Measurements from ENCODE around the gene EYA2.
A peak's percentile ranks its signal among the peaks of the same experiment; 100 is the strongest.
"Not testable (repeated sequence)": the region's sequence is repeated elsewhere in the genome, so short reads cannot be mapped to it uniquely, and the experiment has no call there.

Gene EYA2

DNA sequence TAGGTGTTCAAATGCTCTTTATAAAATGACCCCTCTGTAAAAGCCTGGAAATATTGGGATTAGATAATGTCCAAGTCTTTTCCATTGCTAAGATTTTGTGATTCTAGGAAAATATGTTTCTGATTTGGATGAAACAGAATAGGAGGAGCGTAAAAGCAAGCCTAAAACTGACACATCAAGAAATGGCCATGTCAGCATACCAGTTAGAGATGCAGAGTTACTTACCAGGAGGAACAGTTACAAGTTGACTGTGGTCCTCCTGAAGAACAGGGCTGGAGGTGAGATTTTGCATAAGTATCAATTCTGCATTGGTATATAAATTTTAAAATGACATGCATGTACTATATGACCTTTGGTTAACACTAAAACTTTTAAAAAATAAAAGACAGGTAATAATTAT is 35.3 kb downstream of the EYA2 start:
- TF ChIP-seq, protein P1, sequence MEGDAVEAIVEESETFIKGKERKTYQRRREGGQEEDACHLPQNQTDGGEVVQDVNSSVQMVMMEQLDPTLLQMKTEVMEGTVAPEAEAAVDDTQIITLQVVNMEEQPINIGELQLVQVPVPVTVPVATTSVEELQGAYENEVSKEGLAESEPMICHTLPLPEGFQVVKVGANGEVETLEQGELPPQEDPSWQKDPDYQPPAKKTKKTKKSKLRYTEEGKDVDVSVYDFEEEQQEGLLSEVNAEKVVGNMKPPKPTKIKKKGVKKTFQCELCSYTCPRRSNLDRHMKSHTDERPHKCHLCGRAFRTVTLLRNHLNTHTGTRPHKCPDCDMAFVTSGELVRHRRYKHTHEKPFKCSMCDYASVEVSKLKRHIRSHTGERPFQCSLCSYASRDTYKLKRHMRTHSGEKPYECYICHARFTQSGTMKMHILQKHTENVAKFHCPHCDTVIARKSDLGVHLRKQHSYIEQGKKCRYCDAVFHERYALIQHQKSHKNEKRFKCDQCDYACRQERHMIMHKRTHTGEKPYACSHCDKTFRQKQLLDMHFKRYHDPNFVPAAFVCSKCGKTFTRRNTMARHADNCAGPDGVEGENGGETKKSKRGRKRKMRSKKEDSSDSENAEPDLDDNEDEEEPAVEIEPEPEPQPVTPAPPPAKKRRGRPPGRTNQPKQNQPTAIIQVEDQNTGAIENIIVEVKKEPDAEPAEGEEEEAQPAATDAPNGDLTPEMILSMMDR (IDR thresholded peaks at IDR 0.05; ENCODE audit: insufficient read depth, missing control alignments) = no peak
- no peak for FAIRE-seq
- DNase-seq (ENCODE audit: insufficient read length, low spot score) = no peak

DNA sequence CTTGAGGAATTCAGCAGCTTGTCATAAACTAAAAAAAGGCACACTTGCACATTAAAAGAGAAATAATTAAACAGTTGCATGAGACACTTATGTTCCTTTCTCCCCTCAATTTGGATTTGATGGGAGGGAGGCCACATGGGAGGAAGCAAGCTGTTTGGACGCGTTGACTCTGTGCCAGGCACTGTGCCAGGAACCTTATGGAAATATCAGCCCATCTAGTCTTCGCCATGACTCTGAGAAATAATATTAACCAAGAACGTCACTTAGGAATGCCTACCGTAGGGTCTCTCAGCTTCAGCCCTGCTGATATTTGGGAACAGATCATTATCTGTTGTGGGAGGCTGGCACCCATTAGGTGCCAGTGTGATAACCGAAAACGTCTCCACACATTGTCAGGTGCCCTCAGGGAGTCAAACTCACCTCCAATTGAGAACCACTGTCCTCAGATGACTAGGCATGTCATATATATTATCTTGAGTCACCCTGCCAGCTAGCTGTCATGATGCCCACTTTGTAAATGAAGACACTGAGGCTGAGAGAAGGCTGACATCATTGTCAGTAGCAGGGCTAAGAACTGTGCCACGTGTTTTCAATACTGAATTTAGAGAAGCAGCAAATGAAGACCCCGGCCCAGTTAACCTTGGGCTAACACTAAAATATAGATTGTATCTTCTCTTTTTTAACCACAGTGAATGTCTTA is 36.1 kb downstream of the EYA2 start:
- DNase-seq (ENCODE audit: insufficient read length, low spot score) (no peak), FAIRE-seq (peak; percentile 25)
- TF ChIP-seq, protein P1 (IDR thresholded peaks at IDR 0.05; ENCODE audit: insufficient read depth, missing control alignments) = no peak

DNA sequence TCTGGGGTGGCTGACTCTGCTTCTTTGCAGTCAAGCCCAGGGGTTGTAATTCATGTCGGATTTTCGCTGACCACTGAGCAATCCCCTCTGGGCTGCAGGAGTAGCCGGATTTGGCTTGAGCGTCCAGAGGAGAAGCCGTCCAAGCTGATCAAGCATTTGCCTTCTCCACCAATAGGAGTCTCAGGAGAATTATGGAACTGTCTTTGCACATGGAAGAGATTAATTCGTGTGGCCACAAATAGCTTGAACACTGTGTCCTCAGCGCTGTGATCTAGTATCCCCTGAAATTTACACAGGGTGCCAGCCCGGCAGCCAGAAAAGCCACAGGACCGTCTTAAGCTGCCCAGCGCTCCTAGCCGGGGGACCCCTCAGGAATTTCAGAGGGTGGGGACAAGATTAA is 37.1 kb downstream of the EYA2 start:
- peak; percentile 55 for FAIRE-seq

DNA sequence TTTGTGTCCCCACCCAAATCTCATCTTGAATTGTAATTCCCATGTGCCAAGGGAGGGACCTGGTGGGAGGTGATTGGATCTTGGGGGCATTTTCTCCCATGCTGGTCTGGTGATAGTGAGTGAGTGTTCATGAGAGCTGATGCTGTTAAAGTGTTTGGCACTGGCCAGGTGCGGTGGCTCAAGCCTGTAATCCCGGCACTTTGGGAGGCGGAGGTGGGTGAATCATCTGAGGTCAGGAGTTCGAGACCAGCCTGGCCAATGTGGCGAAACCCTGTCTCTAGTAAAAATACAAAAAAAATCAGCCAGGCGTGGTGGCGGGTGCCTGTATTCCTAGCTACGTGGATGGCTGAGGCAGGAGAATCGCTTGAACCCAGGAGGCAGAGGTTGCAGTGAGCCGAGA is 37.8 kb downstream of the EYA2 start:
- not testable (repeated sequence) for FAIRE-seq; DNase-seq (ENCODE audit: insufficient read length, low spot score)

More for the DNA sequence above, 37.1 kb downstream of the EYA2 start:
- DNase-seq (ENCODE audit: insufficient read length, low spot score) = no peak
- TF ChIP-seq, protein P1 (IDR thresholded peaks at IDR 0.05; ENCODE audit: insufficient read depth, missing control alignments) = peak; percentile 5

DNA sequence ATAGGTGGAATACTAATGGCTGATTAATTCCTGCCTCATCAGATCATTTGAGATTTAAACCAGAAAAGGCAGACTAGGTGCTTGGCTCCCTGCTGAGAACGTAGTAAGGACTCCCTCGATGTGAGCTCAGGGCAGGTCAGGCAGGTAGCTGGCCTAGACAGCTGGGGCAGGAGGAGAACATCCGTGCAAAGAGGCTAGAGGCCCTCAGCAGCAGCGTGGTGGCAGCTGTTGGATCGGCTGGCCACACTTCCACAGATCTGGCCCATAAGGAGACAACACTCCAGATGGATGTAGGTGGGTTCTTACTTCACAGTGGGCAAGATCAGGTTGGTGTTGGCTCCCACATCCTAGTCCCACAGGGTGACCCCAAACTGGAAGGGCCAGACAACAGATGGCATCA is 38.5 kb downstream of the EYA2 start:
- TF ChIP-seq, protein P1 (IDR thresholded peaks at IDR 0.05; ENCODE audit: insufficient read depth, missing control alignments) = no peak
- no peak for FAIRE-seq
- no peak for DNase-seq (ENCODE audit: insufficient read length, low spot score)

DNA sequence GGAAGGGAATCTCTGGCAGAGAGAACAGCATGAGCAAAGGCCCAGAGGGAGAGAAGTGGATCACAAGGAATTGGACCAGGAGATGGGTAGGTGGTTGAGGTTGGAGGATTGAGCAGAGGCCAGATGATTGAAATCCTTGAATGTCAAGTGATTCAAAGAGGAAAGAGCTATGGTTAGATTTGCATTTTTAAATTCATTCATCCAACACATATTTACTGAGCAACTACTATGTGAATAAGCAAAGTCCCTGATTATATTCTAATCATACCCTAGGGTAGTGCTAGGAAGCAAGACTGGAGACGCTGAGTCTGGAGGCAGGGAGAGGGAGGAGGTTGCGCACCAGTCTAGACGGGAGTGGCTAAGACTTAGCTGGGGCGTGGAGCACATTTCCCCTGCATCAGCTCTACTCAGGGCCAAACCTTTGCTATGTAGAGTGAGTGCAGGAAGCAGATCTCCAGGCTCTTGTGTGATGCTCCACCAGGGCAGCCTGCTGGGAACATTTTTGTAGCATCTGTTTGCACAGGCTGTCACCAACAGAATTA is 40.2 kb downstream of the EYA2 start:
- TF ChIP-seq, protein P1 (IDR thresholded peaks at IDR 0.05; ENCODE audit: insufficient read depth, missing control alignments) = no peak
- no peak for FAIRE-seq
- no peak for DNase-seq (ENCODE audit: insufficient read length, low spot score)

DNA sequence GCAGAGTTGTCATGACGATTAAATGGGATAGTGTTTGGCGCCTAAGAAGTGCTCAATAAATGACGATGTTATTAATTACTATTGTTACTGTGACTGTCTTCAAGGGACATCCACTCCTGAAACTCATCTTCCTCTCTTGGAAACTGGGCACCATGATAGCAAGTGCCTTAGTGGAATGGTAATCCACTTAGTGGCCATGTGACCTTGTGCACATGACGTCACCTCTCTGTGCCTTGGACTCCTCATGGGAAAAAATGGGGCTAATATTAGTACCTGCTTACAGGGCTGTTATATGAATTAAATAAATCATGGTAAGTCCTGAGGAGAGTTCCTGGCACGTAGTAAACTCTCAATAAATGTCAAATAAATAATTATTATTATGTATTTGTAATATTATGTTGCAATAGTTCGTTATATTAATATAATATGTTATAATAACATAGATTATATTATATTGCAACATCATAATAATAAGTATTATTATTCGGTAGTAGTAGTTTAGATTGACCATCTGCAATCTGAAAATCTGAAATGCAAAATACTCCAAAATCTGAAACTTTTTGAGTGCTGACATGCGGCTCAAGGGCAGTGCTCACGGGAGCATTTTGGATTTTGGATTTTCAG is 40.9 kb downstream of the EYA2 start:
- TF ChIP-seq, protein P1 (IDR thresholded peaks at IDR 0.05; ENCODE audit: insufficient read depth, missing control alignments) = no peak
- DNase-seq (ENCODE audit: insufficient read length, low spot score) = no peak
- FAIRE-seq = no peak
